Activated CD4-positive, alpha-beta T cell treated with anti-CD3 and anti-CD28 coated beads for 4 hours (primary cell): Measurements from ENCODE around the gene NDST1.

Experiments used
- DNase-seq, 2 donors: peaks; one replicate each; pipeline ENCODE4 v3.0.0-alpha.2; 2020

Gene NDST1

GRCh38 chr5:150549735-150550134, 41.8 kb downstream of the NDST1 start:
- DNase-seq = no peak

DNA sequence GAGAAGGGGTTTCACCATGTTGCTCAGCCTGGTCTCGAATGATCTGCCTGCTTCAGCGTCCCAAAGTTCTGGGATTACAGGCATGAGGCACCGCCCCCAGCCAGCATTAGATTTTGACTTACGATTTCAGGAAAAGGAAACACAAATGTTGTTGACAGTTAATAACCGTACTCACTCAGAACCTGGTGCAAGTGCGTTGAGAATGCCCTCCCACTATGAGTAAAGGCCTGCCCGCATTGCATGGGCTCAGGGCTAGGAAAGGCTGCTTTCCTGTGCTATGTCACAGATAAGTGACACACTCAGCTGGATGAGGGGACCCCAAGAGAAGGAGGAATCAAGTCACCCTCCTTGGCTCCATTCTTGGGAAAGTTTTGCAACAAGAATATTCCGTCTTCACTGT, 42.4 kb downstream of the NDST1 start:
- no peak for DNase-seq

- DNase-seq = no peak
Measured at GRCh38 chr5:150551066-150551465, 43.1 kb downstream of the NDST1 start.

- DNase-seq = no peak
Measured at GRCh38 chr5:150553402-150553801, 45.5 kb downstream of the NDST1 start.

DNA sequence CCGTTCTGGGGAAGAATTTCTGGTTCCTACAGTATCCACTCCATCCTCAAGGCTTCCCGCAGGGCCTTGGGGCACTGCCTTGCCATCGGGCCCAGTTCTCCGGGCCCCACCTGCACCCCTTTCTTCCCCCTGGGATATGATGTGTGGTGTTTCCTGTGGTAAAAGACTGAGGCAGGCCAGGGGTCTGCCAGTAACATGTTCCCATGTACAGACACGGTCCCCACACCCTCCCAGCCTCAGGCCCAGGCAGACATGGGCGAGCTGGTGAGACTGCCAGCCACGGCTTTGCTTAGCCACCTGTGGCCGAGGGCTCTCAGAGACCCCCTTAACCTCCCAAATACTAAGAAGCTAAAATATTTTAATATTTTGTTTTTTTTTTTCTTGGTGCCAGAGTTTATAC, 46.0 kb downstream of the NDST1 start:
- DNase-seq = no peak

- DNase-seq = no peak
Measured at GRCh38 chr5:150554857-150555256, 46.9 kb downstream of the NDST1 start.

- DNase-seq = no peak
Measured at GRCh38 chr5:150556106-150556505, 48.2 kb downstream of the NDST1 start.

- DNase-seq = no peak
Measured at GRCh38 chr5:150556859-150557508, 49.1 kb downstream of the NDST1 start.

DNA sequence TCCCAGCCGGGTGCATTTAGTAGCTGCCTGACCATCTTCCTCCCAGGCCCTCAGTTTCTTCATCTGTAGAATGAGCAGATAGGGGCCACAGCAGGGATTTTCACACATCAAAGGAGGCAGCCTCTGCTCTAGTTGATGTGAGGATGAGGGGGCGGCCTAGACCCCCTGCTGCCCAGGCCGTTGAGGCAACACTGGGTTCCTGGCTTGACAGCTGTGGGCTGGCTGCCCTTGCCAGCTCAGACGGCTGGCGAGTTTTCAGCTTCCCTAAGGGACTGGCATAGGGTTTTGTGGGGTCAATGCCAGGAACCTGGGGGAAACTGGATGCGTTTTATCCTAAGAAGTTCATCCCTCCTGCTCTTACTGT, 49.6 kb downstream of the NDST1 start:
- no peak for DNase-seq

- DNase-seq = no peak
Measured at GRCh38 chr5:150558088-150558621, 50.2 kb downstream of the NDST1 start.

- DNase-seq = no peak
Measured at GRCh38 chr5:150559088-150559487, 51.2 kb downstream of the NDST1 start.

- no peak for DNase-seq
Measured at GRCh38 chr5:150559701-150560100, 51.8 kb downstream of the NDST1 start.

- DNase-seq = peak; percentile 77 to 93
Measured at GRCh38 chr5:150560401-150561191, 52.7 kb downstream of the NDST1 start.

GRCh38 chr5:150561192-150561512, 53.2 kb downstream of the NDST1 start:
- DNase-seq = no peak

- no peak for DNase-seq
Measured at GRCh38 chr5:150561571-150562275, 53.8 kb downstream of the NDST1 start.

DNA sequence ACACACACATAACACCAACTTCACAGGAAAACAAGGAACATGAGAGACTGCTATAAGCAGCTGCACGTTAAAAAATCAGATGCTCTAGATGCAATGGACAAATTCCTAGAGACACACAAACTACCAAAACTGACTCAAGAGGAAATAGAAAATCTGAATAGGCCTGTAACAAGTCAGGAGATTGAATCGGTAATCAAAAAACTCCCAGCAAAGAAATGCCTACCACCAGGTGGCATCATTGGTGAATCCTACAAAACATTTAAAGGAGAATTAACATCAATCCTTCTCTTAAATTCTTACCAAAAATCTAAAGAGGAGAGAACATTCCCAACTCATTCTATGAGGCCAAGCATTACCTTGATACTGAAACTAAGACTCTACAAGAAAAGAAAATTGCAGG, 54.9 kb downstream of the NDST1 start:
- no peak for DNase-seq

DNA sequence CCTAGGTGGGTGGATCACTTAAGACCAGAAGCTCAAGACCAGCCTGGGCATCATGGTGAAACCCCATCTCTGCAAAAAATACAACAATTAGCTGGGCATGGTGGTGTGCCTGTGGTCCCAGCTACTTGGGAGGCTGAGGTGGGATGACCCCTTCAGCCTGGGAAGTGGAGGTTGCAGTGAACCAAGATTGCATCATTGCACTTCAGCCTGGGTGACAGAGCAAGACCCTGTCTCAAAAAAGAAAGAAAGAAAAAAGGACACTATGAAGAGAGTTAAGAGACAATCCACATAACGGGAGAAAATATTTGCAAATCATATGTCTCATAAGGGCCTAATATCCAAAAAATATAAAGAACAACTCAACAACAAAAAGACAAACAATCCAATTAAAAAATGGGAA, 57.9 kb downstream of the NDST1 start:
- DNase-seq = no peak

DNA sequence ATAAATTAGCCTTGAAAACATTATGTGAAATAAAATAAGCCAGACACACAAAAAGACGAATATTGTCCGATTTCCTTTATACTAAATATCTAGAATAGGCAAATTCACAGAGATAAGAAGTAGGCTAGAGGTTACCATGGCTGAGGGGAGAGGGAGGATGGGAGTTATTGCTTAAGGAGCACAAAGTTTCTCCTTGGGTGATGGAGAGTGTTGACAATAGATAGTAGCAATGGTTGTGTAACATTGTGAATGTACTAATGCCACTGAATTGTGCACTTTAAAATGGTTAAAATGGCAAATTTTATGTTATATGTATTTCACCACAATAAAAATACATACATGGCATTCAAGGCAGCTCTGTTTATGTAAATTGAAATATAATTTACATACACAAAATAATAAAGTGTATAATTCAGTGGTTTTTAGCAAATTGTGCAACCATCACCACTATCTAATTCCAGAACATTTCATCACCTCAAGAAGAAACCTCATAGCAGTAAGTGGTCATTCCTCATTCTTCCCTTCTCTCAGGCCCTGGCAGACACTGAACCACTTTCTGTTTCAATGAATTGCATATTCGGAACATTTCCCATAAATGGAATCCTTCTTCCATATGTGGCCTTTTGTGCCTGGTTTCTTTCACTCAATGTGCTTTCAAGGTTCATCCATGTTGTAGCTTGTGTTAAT, 59.2 kb downstream of the NDST1 start:
- DNase-seq = no peak

DNA sequence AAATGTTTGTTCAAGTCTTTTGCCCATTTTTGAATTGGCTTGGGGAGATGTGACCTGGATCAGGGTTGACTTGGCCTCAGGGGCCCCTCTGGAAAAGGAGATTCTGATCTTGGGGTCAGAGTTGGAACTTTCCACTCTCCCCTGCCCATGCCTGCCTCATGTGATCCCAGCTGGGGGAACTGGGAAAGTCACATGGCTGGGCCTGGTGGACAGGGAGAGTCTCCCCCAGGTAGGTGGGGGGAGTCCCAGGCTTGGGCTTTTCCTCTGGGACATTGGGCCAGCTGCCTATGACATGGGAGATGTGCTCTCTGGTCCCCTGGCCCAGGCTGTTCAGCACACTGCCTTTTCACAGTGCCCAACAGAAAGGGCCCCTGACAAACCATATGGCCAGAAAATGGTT, 60.7 kb downstream of the NDST1 start:
- DNase-seq = no peak

DNA sequence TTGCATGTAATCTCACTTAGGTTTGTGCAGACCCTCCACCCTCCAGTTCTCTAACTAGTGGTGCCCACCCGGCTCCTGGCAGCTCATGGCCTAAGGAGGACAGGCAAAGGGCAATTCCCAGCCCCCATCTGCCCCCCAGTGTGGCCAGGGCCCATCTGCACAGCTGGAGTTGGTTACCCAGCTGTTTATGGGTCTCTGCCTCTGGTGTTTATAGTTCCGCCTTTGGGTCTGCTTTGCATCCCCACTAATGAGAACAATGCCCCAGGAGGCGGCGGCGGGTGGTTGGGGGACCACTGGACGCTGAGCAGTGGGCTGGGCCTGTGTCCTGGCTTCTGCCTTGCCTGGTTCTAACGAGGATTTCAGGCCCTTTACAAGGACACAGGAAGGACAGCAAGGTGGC, 62.4 kb downstream of the NDST1 start:
- no peak for DNase-seq

DNA sequence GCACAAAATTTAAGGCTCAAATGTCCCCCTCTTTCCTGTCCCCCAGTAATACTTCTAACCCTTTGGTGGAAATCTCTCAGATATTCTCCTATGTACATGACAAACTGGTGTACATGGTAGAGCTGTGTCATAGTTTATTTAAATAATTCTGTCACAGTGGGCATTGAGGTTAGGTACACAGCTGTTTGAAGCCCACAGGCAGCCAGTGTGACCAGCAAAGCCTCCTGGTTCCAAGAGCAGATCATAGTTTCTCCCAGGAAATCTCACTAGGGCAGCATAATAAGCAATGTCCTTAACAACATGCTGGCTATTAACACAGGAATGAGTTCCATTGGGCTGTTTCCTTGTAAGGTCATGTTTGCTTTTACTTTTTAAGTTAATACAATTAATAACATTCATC, 63.9 kb downstream of the NDST1 start:
- no peak for DNase-seq

- DNase-seq = no peak
Measured at GRCh38 chr5:150573216-150573615, 65.3 kb downstream of the NDST1 start.
